ENCODE results near the gene NLRP12.
"Not testable (repeated sequence)": the region's sequence is repeated elsewhere in the genome, so short reads cannot be mapped to it uniquely, and the experiment has no call there.

NLRP12 gene

GRCh38 chr19:53780506-53780905 is 43.6 kb downstream of the NLRP12 start:
- no peak for DNase-seq

GRCh38 chr19:53775524-53775923 is 48.6 kb downstream of the NLRP12 start:
- no peak for DNase-seq

- not testable (repeated sequence) for DNase-seq
Observed at GRCh38 chr19:53774491-53774890, 49.6 kb downstream of the NLRP12 start.

- no peak for DNase-seq
Observed at GRCh38 chr19:53773999-53774398, 50.1 kb downstream of the NLRP12 start.

- peak; percentile 33 to 57 for DNase-seq
Observed at GRCh38 chr19:53772943-53773342, 51.2 kb downstream of the NLRP12 start.

GRCh38 chr19:53771144-53771543 is 53.0 kb downstream of the NLRP12 start:
- DNase-seq, result no peak

GRCh38 chr19:53769696-53770309 is 54.3 kb downstream of the NLRP12 start:
- DNase-seq, result not testable (repeated sequence)

GRCh38 chr19:53768401-53768800 is 55.7 kb downstream of the NLRP12 start:
- no peak for DNase-seq

GRCh38 chr19:53758991-53759390 is 65.1 kb downstream of the NLRP12 start:
- not testable (repeated sequence) for DNase-seq

Data from activated CD4-positive, alpha-beta T cell treated with anti-CD3 and anti-CD28 coated beads for 4 hours (primary cell).